GM19351 (cell line): ENCODE results near the gene FBXO17.
"Not testable (repeated sequence)": the region's sequence is repeated elsewhere in the genome, so short reads cannot be mapped to it uniquely, and the experiment has no call there.

Source experiments
- ATAC-seq: cut with Tn5 transposase; IDR thresholded peaks from one replicate; pipeline ENCODE4 v1.9.1; 2021; ENCODE audit warnings: mild to moderate bottlenecking, moderate library complexity; ENCODE audit not compliant: unreplicated experiment

Gene FBXO17, protein sequence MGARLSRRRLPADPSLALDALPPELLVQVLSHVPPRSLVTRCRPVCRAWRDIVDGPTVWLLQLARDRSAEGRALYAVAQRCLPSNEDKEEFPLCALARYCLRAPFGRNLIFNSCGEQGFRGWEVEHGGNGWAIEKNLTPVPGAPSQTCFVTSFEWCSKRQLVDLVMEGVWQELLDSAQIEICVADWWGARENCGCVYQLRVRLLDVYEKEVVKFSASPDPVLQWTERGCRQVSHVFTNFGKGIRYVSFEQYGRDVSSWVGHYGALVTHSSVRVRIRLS

DNA sequence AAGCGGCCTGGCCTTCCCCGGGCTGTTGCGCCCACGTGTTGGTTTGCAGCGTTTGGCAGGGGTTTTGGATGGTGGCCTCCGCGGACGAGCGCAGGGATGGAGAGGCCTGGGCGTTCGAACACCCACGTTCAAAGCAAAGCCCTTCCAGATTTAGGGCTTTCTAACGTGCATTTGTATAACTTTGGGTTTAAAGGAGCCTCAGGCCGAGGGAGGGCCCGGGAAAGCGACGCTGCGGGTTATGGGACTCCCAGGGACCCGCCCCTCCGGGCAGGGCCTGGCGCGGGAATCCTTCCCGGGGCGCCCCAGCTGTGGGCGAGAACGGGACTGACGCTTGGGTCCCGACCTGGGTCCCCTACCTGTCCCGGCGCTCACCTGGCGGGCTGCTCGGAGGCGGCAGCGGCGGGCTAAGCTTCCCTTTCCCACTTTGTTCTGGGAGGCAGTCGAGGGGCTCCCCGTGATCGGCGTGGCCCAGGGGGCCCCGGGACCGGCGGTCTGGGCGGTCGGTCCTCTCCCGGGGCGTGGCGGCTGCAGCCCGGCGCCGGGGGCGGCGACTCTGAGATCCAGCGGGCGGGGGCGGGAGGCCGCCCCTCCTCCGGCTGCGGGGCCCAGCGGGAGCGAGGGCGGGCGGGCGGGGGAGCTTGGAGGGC, at the start of gene FBXO17:
Gene FBXO17 (minus strand): TSS at position 529 of the 647 bp plus-strand sequence. CDS start 25,423 bp downstream, outside the sequence.
- no peak for ATAC-seq

DNA sequence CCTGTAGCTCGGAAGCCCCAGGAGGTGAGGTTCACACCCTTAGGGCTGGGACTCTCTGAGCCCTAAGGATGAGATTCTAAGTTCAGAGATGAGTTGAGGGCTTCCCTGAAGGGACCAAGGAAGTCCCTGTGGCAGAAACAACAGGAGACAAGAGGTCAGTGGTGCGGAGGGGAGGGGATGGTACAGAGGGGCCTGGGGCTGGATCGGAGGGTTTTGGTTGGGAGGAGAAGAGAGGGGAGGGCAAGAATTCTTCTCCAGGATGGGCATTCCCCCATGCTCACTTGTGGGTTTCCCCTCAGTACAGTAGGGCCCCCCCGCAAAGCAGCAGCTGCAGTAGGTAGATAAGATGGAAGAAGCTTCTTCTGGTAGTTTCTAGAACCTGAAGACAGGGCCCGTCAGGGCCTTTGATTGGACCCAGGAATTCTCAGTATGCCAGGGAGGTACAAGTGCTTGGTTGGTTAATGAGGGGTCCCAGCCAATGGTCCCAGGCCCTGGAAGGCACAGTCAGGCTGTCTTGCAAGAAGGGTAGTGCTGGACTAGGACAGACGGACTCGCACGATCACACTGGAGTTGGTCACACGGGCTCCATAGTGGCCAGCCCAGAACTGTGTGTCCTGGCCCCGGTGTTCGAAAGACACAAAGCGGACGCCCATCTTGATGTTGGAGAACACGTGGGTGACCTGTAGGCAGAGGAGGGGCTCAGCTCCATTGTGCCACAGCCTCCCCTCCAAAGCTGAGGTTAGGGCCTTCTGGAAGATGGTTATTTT, 49.5 kb upstream of the FBXO17 start:
- no peak for ATAC-seq

DNA sequence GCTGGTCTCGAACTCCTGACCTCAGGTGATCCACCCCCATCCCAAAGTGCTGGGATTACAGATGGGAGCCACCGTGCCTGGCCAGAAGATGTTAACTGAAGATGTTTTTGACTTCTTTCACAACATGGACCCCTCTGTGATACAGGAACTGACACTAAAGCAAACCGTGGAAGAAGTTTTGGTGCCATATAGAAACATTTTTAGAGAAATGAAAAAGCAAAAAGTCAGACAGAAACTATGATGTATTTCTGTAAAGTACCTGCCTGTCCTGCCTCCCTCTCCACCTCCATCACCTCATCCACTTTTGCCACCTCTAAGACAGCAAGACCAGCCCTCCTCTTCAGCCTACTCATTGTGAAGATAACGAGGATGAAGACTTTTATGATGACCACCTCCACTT, 45.5 kb upstream of the FBXO17 start:
- no peak for ATAC-seq

DNA sequence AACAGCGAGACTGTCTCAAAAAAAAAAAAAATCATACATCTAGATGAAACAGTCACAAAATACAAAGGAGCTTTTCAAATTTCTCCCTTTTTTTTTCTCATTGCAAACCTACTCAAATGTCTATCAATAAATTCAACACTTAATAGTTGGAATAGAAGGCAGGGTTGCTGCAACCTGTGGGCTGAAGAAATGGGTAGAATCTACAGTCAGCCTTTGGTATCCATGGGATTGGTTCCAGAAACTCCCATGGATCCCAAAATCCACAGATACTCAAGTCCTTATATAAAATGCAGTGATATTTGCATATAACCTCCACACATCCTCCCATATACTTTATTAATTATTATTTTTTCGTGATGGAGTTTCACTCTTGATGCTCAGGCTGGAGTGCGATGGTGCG, 42.1 kb upstream of the FBXO17 start:
- no peak for ATAC-seq

- no peak for ATAC-seq
Observed at GRCh38 chr19:39017026-39017425, 41.5 kb upstream of the FBXO17 start.

DNA sequence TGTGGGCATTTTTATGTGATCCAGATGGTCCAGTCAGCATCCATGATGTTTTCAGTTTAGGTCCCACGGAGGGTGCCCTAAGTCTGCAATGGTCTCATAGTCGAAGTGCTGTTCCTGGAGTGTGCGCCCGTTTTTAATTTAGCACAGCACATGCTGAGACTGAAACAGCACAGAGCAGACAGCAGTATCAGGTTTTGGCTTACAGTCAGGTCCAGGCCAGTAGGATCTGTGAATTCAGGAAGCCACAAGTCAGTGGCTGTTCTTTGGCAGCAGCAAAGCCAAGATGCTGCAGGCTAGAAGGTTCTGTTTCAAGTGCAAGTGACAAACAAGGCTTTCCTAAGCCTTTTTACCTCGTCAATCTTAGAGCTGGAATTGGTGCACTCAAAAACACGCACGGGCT, 38.5 kb upstream of the FBXO17 start:
- ATAC-seq, result no peak

GRCh38 chr19:39009001-39009400, 33.5 kb upstream of the FBXO17 start:
- no peak for ATAC-seq

DNA sequence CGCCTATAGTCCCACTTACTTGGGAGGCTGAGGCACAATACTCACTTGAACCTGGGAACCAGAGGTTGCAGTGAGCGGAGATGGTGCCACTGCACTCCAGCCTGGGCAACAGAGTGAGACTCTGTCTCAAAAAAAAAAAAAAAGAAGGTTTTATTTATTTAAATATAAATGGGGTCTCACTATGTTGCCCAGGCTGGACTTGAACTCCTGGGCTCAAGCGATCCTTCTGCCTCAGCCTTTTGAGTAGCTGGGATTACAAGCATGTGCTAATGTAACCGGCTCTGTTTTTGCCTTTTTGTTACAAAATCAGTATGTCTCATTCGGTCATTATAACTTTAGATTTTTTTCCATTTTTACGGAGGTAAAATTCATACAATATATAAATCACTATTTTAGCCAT, 32.6 kb upstream of the FBXO17 start:
- ATAC-seq, result no peak

DNA sequence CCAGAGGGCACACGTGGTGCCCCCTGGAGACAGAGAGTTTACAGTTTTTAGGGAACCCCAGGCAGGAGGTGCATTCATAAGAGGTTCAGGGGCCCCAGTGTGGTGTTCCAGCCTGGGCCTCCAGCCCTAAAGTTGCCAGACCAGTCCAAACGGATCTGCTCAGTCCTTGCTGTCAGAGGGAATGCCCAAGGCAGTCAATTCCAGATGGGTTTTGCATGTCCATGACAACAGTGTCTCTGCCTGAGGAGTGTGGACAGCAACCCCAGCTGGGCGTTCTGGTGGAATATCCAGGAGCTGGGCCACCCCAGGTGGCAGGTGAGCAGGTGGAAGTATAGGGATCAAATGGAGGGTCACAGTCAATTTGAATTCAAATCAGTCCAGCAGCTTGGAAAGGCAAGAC, 31.6 kb upstream of the FBXO17 start:
- no peak for ATAC-seq

DNA sequence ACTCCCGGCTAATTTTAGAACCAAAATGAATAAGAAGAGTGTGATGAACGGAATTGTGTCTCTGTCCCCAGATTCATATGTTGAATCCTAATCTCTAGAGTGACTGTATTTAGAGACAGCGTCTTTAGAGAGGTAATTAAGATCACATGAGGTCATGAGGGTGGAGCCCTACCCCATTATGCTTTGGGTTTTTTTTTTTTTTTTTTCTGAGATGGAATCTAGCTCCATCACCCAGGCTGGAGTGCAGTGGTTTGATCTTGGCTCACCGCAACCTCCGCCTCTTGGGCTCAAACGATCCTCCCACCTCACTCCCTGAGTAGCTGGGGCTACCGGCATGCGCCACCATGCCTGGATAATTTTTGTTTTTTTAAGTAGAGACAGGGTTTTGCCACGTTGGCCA, 28.9 kb upstream of the FBXO17 start:
- no peak for ATAC-seq

- ATAC-seq, result no peak
Observed at GRCh38 chr19:39003796-39004195, 28.3 kb upstream of the FBXO17 start.

DNA sequence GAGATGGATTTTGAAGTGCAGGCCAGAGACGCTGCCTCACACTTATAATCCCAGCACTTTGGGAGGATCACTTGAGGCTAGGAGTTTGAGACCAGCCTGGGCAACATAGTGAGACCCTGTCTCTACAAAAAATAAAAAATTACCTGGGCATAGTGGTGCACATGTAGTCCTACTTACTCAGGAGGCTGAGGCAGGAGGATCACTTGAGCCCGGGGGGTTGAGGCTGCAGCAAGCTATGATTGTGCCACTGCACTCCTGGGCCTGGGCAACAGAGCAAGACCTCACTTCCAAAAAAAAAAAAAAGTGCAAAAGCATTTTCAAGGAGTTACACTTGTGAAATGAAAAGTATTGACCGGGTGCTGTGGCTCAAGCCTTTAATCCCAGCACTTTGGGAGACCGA, 27.6 kb upstream of the FBXO17 start:
- no peak for ATAC-seq

DNA sequence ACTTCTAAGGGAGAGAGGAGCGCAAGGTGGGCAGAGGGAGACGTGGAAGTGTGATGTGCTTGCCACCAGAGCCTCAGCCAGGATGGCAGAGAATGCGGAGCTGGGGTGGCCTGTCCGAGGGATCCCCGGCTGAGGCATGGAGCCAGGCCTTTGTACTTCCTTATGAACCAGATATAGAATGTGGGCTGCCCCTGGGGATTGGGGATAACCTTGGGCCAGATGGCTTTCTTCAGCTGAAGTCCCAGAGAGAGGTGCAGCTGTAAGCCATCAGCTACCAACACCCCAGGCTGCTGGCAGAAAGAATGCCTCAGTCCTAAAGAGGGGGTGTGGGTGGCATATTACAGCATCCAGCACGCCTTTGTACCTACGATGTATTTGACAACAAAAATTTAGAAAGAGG, 25.5 kb upstream of the FBXO17 start:
- no peak for ATAC-seq

DNA sequence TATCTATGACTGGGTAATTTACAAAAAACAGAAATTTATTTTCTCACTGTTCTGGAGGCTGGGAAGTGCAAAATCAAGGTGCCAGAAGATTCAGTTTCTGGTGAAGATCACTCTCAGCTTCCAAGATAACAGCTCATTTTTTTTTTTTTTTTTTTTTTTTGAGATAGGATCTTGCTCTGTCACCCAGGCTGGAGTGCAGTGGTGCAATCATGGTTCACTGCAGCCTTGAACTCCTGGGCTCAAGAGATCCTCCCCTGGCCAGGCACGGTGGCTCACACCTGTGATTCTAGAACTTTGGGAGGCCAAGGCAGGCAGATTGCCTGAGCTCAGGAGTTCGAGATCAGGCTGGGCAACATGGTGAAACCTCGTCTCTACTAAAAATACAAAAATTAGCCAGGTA, 22.0 kb upstream of the FBXO17 start:
- ATAC-seq, result not testable (repeated sequence)

GRCh38 chr19:38993271-38993670, 17.7 kb upstream of the FBXO17 start:
- ATAC-seq, result no peak

DNA sequence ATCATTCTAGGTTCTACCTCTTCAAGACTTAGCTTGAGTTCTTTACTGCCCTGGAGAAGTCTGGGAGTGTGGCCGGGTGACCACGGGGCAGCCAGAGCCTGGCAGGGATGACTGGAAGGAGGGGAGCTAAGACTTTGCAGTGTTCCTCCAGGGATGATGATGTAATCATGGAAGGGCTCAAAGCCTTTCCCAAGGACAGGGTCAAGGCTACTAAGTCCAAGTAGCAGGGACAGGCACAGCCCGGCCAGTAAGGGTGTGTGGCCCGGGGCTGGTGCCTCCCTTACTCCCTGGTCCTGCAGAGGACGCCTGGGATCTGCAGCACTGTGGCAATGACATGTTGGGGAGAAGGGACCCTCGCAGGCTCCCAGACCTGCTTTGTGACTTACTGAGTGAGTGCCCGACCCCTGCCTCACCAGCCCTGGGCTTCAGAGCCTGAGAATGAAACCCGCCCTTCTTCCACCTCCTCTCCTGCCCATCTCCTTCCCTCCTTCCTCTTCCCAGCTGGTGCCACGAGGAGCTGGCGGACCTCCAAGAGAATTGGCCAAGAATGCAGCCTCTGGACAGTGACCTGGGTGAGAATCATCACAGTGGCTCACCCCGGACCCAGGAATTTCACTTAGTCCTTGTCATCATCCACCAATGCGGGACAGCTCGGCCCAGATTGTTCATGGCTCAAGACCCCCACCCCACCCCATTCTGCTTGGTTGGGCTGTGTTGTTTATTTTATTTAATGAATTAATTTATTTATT, 15.6 kb upstream of the FBXO17 start:
- ATAC-seq, result no peak

GRCh38 chr19:38989614-38990013, 14.1 kb upstream of the FBXO17 start:
- not testable (repeated sequence) for ATAC-seq

GRCh38 chr19:38989066-38989605, 13.6 kb upstream of the FBXO17 start:
- no peak for ATAC-seq

GRCh38 chr19:38988627-38989026, 13.1 kb upstream of the FBXO17 start:
- not testable (repeated sequence) for ATAC-seq

GRCh38 chr19:38987745-38988144, 12.2 kb upstream of the FBXO17 start:
- ATAC-seq, result not testable (repeated sequence)

GRCh38 chr19:38985262-38985661, 9.7 kb upstream of the FBXO17 start:
- no peak for ATAC-seq
